Measurements from ENCODE around the gene SLC13A3.

The SLC13A3 gene

DNA sequence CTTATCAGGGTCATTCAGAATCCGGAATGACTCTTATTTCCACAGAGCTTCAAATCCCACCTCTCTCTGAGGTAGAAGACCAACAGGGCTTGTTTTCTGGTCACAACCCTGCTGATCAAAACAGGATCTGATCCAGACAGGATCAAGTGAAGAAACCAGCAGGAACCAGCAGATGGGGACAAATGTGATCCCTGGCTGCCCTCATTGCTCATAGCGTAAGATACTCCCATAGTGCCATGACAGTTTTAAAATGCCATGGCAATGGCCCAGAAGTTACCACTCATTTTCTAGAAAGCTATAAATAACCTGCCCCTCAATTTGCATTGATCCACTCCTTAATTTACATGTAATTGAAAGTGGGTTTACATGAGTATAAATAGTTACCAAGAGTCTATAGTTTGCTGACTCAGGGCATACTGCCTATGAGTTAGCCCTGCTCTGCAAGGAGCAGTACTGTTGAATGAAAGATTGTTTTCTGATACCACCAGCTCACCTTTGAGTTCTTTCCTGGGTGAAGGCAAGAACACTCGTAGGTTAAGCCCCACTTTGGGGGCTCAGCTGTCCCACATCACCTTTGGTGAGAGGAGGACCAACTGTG lies 131.7 kb downstream of the SLC13A3 start:
- DNase-seq = no peak

GRCh38 chr20:46512943-46513844 lies 138.1 kb downstream of the SLC13A3 start, which contains the start of gene ZNF334:
Gene ZNF334, minus strand, starts transcription at chr20:46513559. Its CDS starts 1,457 bp downstream, at chr20:46512102.
- DNase-seq = peak; percentile 81

GRCh38 chr20:46509523-46509922 lies 141.7 kb downstream of the SLC13A3 start:
- DNase-seq = peak; percentile 64

Measured in hematopoietic multipotent progenitor cell treated with erythropoietin and hydrocortisone succinate and interleukin-3 and kit ligand, for 4 days (in vitro differentiated cells).